ENCODE data around the gene SERPIND1. TPM values are rescaled to one million over a fixed set of nuclear protein-coding genes. Genes with fewer than 3 reads are reported as not detected.
A peak's percentile ranks its signal among the peaks of the same experiment; 100 is the strongest.

Gene SERPIND1
- total and polyA plus RNA-seq, 2 donors (not counting 1 experiment from before 2014, with no cell fraction given): not detected

- TF ChIP-seq CTCF (IDR thresholded peaks at IDR 0.05) (peak; percentile 79), EZH2 (IDR thresholded peaks at IDR 0.05; ENCODE audit: borderline replicate concordance, insufficient read depth, low read depth, low read length, poor library complexity, severe bottlenecking) (no peak)
- Histone ChIP-seq H3K4me3 (ENCODE audit: control extremely low read depth in 1 of 5, extremely low read depth in 1 of 5, insufficient read depth in 1 of 5, low read depth in 2 of 5, low read length in 4 of 5) (no peak overlapping the region), H3K79me2 (ENCODE audit: control insufficient read depth, insufficient read depth, low read length) (no peaks in the 10 kb centered on the region), H4K20me1 (ENCODE audit: control insufficient read depth, insufficient read depth, low read length, poor library complexity, severe bottlenecking) (no peaks in the 10 kb centered on the region), H3K27ac (ENCODE audit: low read length in 2 of 2) (no peak overlapping the region), H3K4me1 (ENCODE audit: control insufficient read depth in 2 of 2, insufficient read depth in 2 of 2, low read length in 2 of 2) (peaks cover 0 to 4% of the 10 kb centered on the region in 2 donors), H3K27me3 (replicated peaks in 1 of 4; ENCODE audit: control extremely low read depth in 1 of 4, control insufficient read depth in 3 of 4, insufficient read depth in 4 of 4, low read length in 3 of 4) (no peaks in the 10 kb centered on the region), H3K9me3 (ENCODE audit: control extremely low read depth in 1 of 3, control insufficient read depth in 2 of 3, insufficient read depth in 1 of 3, low read length in 2 of 3) (no peaks in the 10 kb centered on the region), H3K9ac (ENCODE audit: low read length) (no peak overlapping the region), H3K36me3 (replicated peaks in 1 of 2; ENCODE audit: control extremely low read depth in 1 of 2, control insufficient read depth in 1 of 2, extremely low read depth in 1 of 2, insufficient read depth in 2 of 2, low read length in 1 of 2) (peaks cover 0 to 52% of the 10 kb centered on the region in 2 experiments), H2AFZ (ENCODE audit: insufficient read depth, low read depth, low read length, poor library complexity, severe bottlenecking) (no peak overlapping the region), H3K4me2 (replicated peaks; ENCODE audit: low read depth, low read length, poor library complexity, severe bottlenecking) (no peak overlapping the region)
- DNase-seq (peak; percentile 57), ATAC-seq (ENCODE audit: low read depth) (no peak)
- peaks cover 14% of the 10 kb centered on the region for H3K4me1 Mint-ChIP-seq
- ChIA-PET POLR2A (no interaction called here), CTCF (interaction anchor here (0.7 to 3.5 kb wide), 18 partner anchors 9 to 323 kb away, joined by 3 to 26 read pairs (median 4); no protein-coding TSS in a partner anchor)
- no peaks in the 10 kb centered on the region for H3K27me3 Mint-ChIP-seq
- H3K4me3 Mint-ChIP-seq: no peak overlapping the region
- no peak overlapping the region for H3K27ac Mint-ChIP-seq
- intact Hi-C loops (cut with micrococcal nuclease): loop anchor here (5.0 kb wide), 1 partner anchor 180 kb away; no protein-coding TSS in a partner anchor
- H3K9me3 Mint-ChIP-seq (ENCODE audit: insufficient read depth): no peaks in the 10 kb centered on the region
- 91% methylated on average over 13 of the region's 16 CpGs for WGBS (ENCODE audit: insufficient coverage)
Measured at GRCh38 chr22:20741634-20742581, 32.0 kb upstream of the SERPIND1 start.

DNA sequence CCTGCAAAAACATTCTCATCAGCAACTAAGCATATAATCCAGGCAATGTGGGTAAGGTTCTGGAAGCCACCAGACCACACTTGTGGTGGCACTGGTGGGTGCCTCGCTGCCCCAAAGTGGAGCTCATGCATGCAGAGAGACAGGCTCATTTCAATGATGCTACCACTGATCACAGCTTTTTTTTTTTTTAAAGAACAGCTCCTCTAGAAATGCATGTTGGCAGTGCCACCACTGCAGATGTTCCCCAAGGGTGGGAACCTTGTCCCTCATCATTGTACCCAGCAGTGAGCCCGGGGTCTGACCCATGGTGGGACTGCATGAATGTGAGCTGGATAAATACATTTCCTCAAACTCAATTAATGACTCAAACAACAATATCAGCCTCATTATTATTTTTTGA is 31.1 kb upstream of the SERPIND1 start:
- WGBS (ENCODE audit: insufficient coverage): 75% methylated on average over 1 of the region's 2 CpGs
- H3K4me3 Mint-ChIP-seq: no peak overlapping the region
- H3K36me3 ChIP-seq (replicated peaks in 1 of 2; ENCODE audit: control extremely low read depth in 1 of 2, control insufficient read depth in 1 of 2, extremely low read depth in 1 of 2, insufficient read depth in 2 of 2, low read length in 1 of 2): peaks cover 0 to 58% of the 10 kb centered on the region in 2 experiments
- no peak for DNase-seq
- no peaks in the 10 kb centered on the region for H4K20me1 ChIP-seq (ENCODE audit: control insufficient read depth, insufficient read depth, low read length, poor library complexity, severe bottlenecking)
- no peak overlapping the region for H3K4me3 ChIP-seq (ENCODE audit: control extremely low read depth in 1 of 5, extremely low read depth in 1 of 5, insufficient read depth in 1 of 5, low read depth in 2 of 5, low read length in 4 of 5)
- intact Hi-C loops (cut with micrococcal nuclease): loop anchor here (5.0 kb wide), 1 partner anchor 180 kb away; no protein-coding TSS in a partner anchor
- H3K27ac ChIP-seq (ENCODE audit: low read length in 2 of 2): no peak overlapping the region
- no peaks in the 10 kb centered on the region for H3K9me3 Mint-ChIP-seq (ENCODE audit: insufficient read depth)
- no peaks in the 10 kb centered on the region for H3K9me3 ChIP-seq (ENCODE audit: control extremely low read depth in 1 of 3, control insufficient read depth in 2 of 3, insufficient read depth in 1 of 3, low read length in 2 of 3)
- no peak overlapping the region for H3K27ac Mint-ChIP-seq
- no peak overlapping the region for H3K9ac ChIP-seq (ENCODE audit: low read length)
- H2AFZ ChIP-seq (ENCODE audit: insufficient read depth, low read depth, low read length, poor library complexity, severe bottlenecking): no peak overlapping the region
- ChIA-PET POLR2A (no interaction called here), CTCF (interaction anchor here (0.7 to 3.5 kb wide), 8 partner anchors 9 to 324 kb away, joined by 3 to 26 read pairs (median 7); no protein-coding TSS in a partner anchor)
- H3K27me3 Mint-ChIP-seq: no peaks in the 10 kb centered on the region
- H3K27me3 ChIP-seq (replicated peaks in 1 of 4; ENCODE audit: control extremely low read depth in 1 of 4, control insufficient read depth in 3 of 4, insufficient read depth in 4 of 4, low read length in 3 of 4): no peaks in the 10 kb centered on the region
- peaks cover 22% of the 10 kb centered on the region for H3K4me1 Mint-ChIP-seq
- H3K79me2 ChIP-seq (ENCODE audit: control insufficient read depth, insufficient read depth, low read length): no peaks in the 10 kb centered on the region
- no peak for ATAC-seq (ENCODE audit: low read depth)
- H3K4me2 ChIP-seq (replicated peaks; ENCODE audit: low read depth, low read length, poor library complexity, severe bottlenecking): no peak overlapping the region
- peaks cover 0 to 11% of the 10 kb centered on the region in 2 donors for H3K4me1 ChIP-seq (ENCODE audit: control insufficient read depth in 2 of 2, insufficient read depth in 2 of 2, low read length in 2 of 2)
- TF ChIP-seq CTCF (IDR thresholded peaks at IDR 0.05): no peak
- TF ChIP-seq EZH2 (IDR thresholded peaks at IDR 0.05; ENCODE audit: borderline replicate concordance, insufficient read depth, low read depth, low read length, poor library complexity, severe bottlenecking): no peak
